Retinal pigment epithelial cell (primary cell): Measurements from ENCODE around the gene SMLR1.

ENCODE experiments used
- DNase-seq: peaks from one replicate; pipeline ENCODE4 v3.0.0-alpha.2; 2010; ENCODE audit warnings: low read depth
- H3K4me3 ChIP-seq: 2 replicates; pipeline ENCODE4 v1.5.1; 2011; ENCODE audit warnings: mild to moderate bottlenecking, low read length, control low read depth, moderate library complexity
- CTCF ChIP-seq: conservative IDR thresholded peaks from 2 replicates; pipeline ENCODE4 v1.5.1; 2011; ENCODE audit warnings: low read depth, low read length, control low read depth, inconsistent platforms

Gene SMLR1

DNA sequence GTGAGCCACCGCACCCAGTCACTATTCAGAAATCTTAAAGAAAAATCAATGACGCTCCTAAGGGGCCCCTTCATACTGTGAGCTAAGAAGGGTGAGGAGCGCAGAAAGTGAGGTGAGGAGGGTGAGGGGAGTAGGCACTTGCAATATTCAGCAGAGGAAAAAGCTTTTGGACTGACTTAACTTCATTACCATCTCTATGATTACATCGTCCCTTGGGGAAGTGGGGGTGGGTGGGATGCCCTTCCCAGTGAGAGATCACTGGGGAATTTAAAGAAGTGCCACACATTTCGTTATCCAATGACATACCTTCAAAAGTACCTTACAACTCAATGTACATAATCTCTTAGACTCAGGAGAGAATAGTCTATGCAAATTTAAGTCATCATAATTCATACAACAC is 46.5 kb downstream of the SMLR1 start:
- TF ChIP-seq CTCF = no peak
- H3K4me3 ChIP-seq = no peak overlapping the region
- no peak for DNase-seq

DNA sequence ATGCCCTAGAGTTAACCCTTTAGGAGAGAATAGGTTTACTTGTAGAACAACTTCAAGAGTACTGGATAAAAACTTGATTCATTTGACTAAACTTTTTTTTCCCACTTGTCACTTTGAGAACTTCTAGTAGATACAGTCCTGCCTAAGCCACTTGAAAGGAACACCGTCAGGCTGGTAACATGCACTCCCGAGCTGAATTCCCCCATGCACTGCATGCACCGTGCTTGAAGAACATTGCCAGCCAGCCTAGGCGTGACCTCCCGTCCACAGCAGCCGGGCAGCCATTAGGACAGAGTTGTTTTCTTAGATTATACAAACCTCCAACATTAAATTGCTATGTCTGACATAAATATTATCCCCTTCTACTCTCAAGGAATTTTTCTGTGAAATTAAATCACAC is 52.6 kb downstream of the SMLR1 start:
- no peak for DNase-seq
- no peak for TF ChIP-seq CTCF
- H3K4me3 ChIP-seq = no peak overlapping the region

DNA sequence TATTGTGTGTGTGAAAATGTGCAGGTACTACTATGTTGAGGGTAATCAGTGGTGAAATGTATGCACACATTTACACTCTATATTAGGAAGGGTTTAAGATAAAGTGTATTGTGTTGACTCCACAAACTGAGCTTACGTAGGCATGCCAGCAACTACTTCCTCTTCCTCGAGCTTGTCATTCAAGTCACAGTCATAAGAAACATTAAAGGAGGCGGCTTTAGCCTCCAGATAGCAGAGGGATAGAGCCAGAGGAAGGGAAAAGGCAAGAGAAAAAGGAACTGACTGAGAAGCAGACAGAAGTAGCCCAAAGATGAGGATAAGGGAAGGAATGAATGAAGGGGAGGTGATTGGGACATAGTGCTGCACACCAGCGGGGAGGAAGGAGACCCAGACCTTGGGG is 55.2 kb downstream of the SMLR1 start:
- no peak for TF ChIP-seq CTCF
- no peak for DNase-seq
- H3K4me3 ChIP-seq = no peak overlapping the region

GRCh38 chr6:130885392-130886192 is 58.4 kb downstream of the SMLR1 start:
- peak; percentile 82 for TF ChIP-seq CTCF
- DNase-seq = peak; percentile 40
- H3K4me3 ChIP-seq = no peak overlapping the region
